ENCODE measurements around the gene ZNF774. TPM values are rescaled to one million over a fixed set of nuclear protein-coding genes. Genes with fewer than 3 reads are reported as not detected.
A peak's percentile ranks its signal among the peaks of the same experiment; 100 is the strongest.

The ZNF774 gene
- total RNA-seq, 1 donor from 2014 or later, result 4.8 TPM

DNA sequence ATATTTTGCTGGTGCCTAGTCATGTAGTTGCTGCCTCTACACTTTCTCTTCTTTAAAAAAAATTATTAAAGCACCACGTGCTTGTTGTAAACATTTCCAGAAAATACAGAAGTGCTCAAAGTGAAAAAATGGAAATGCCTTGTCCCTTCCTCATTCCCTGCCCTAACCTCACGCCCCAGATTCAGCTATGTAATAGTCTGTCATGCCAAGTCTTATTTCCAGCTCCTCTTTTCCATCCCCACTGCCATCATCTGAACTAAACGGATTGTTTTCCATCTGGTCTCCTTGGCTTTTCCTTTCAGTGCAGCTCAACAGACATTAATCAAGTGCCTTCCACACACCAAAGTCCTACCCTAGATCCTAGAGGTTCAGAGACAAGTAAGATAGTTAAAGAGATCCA, 15.5 kb downstream of the ZNF774 start:
- Mint-ChIP-seq H3K27ac (no peak overlapping the region), H3K9me3 (no peaks in the 10 kb centered on the region), H3K27me3 (no peaks in the 10 kb centered on the region), H3K36me3 (no peaks in the 10 kb centered on the region), H3K4me1 (ENCODE audit: unreplicated experiment) (peaks cover 11% of the 10 kb centered on the region), H3K4me3 (no peak overlapping the region)
- DNase-seq (ENCODE audit: extremely low spot score, unreplicated experiment), result no peak
- TF ChIP-seq, protein P1, sequence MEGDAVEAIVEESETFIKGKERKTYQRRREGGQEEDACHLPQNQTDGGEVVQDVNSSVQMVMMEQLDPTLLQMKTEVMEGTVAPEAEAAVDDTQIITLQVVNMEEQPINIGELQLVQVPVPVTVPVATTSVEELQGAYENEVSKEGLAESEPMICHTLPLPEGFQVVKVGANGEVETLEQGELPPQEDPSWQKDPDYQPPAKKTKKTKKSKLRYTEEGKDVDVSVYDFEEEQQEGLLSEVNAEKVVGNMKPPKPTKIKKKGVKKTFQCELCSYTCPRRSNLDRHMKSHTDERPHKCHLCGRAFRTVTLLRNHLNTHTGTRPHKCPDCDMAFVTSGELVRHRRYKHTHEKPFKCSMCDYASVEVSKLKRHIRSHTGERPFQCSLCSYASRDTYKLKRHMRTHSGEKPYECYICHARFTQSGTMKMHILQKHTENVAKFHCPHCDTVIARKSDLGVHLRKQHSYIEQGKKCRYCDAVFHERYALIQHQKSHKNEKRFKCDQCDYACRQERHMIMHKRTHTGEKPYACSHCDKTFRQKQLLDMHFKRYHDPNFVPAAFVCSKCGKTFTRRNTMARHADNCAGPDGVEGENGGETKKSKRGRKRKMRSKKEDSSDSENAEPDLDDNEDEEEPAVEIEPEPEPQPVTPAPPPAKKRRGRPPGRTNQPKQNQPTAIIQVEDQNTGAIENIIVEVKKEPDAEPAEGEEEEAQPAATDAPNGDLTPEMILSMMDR (conservative IDR thresholded peaks at IDR 0.05), result no peak

DNA sequence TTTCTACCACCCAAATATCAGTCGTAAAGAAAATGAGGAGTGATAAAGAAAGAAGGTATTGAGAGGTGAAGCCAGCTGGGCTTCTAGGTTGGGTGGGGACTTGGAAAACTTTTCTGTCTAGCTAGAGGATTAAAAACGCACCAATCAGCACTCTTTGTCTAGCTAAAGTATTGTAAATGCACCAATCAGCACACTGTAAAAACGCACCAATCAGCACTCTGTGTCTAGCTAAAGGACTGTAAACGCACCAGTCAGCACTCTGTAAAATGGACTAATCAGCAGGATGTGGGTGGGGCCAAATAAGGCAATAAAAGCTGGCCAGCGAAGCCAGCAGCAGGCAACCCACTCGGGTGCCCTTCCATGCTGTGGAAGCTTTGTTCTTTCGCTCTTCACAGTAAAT, 23.0 kb downstream of the ZNF774 start:
- Mint-ChIP-seq H3K27me3 (no peaks in the 10 kb centered on the region), H3K9me3 (peaks cover 5% of the 10 kb centered on the region), H3K4me1 (ENCODE audit: unreplicated experiment) (no peaks in the 10 kb centered on the region), H3K27ac (no peak overlapping the region), H3K4me3 (no peak overlapping the region), H3K36me3 (no peaks in the 10 kb centered on the region)
- TF ChIP-seq, protein P1 (conservative IDR thresholded peaks at IDR 0.05), result no peak
- no peak for DNase-seq (ENCODE audit: extremely low spot score, unreplicated experiment)

DNA sequence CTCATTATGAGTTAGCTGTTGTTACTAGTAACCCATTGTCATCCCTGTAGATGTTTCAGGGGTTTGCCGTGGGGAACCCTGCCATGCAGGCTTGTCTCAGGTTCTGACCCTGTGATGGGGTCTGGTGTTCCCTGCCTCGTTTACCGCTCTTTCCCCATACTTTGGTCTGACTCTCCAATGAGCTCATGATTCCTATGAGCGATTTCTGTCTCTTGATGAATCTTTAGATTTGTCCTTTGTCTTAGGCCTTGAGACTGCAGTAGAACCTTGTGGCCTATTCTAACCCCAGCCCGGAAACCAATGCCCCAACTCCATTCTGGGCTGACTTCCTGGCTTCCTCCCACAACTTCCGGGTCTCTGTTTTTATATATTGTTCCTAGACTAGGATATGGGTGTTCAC, 24.7 kb downstream of the ZNF774 start:
- Mint-ChIP-seq H3K4me3 (no peak overlapping the region), H3K9me3 (peaks cover 5% of the 10 kb centered on the region), H3K4me1 (ENCODE audit: unreplicated experiment) (no peaks in the 10 kb centered on the region), H3K27me3 (no peaks in the 10 kb centered on the region), H3K27ac (no peak overlapping the region), H3K36me3 (no peaks in the 10 kb centered on the region)
- TF ChIP-seq, protein P1 (conservative IDR thresholded peaks at IDR 0.05), result no peak
- no peak for DNase-seq (ENCODE audit: extremely low spot score, unreplicated experiment)

DNA sequence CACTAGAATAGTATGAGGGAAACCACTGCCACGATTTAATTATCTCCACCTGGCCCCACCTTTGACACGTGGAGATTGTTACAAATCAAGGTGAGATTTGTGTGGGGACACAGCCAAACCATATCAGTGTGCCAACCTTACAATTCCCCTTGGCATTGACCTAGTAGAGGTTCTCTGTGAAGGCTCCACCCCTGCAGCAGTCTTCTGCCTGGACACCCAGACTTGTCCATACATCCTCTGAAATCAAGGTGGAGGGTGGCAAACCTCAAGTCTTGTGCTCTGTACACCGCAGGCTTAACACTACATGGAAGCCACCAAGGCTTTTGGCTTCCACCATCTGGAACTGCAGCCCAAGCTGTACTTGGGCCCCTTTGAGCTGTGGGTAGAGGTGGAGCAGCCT, 27.2 kb downstream of the ZNF774 start:
- Mint-ChIP-seq H3K27ac (no peak overlapping the region), H3K27me3 (no peaks in the 10 kb centered on the region), H3K4me1 (ENCODE audit: unreplicated experiment) (no peaks in the 10 kb centered on the region), H3K4me3 (no peak overlapping the region), H3K36me3 (no peaks in the 10 kb centered on the region), H3K9me3 (peaks cover 5% of the 10 kb centered on the region)
- DNase-seq (ENCODE audit: extremely low spot score, unreplicated experiment), result no peak
- TF ChIP-seq, protein P1 (conservative IDR thresholded peaks at IDR 0.05), result no peak

DNA sequence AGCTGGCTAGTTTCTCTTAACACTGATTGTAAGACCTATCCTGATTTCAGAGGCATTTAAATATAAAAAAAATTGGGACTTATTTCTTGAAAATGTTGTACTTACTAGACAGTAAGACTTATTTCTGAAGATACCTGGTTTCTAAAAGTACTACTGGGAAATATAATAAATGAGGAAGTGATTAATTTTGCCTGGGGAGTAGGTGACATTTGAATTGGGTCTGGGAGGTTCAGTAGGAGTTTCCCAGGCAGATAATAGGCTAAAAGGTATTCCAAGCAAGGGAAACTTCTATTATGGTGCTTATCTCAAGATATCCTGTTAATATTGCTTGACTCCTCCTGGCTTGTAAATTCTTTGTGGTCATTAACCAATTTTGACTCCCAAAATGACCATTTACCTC, 29.4 kb downstream of the ZNF774 start:
- Mint-ChIP-seq H3K4me3 (no peak overlapping the region), H3K27ac (peak overlapping the region; percentile 48), H3K27me3 (no peaks in the 10 kb centered on the region), H3K36me3 (no peaks in the 10 kb centered on the region), H3K4me1 (ENCODE audit: unreplicated experiment) (peaks cover 2% of the 10 kb centered on the region), H3K9me3 (peaks cover 5% of the 10 kb centered on the region)
- no peak for DNase-seq (ENCODE audit: extremely low spot score, unreplicated experiment)
- TF ChIP-seq, protein P1 (conservative IDR thresholded peaks at IDR 0.05), result no peak

DNA sequence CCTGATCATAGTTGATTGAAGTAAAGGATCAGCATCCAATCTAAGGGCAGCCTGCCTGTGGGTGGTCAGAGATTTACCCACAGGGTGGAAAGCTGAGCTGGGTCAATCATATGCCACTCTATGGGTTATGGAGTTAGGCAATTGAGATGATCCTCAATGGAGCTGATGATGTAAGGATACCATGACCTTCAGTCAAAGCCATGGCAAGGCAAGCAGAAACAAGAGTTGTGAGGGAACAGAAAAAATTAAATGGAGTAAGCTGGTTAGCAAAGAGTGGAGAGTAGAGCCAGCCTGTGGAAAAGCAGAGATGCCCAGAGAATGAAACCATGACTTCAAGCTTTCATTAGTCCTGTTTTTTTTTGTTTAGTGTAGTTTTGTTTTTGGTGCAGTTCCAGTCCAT, 30.2 kb downstream of the ZNF774 start:
- H3K4me1 Mint-ChIP-seq (ENCODE audit: unreplicated experiment), result peaks cover 3% of the 10 kb centered on the region
- no peak overlapping the region for H3K4me3 Mint-ChIP-seq
- TF ChIP-seq, protein P1 (conservative IDR thresholded peaks at IDR 0.05), result no peak
- H3K27me3 Mint-ChIP-seq, result no peaks in the 10 kb centered on the region
- no peak overlapping the region for H3K27ac Mint-ChIP-seq
- no peak for DNase-seq (ENCODE audit: extremely low spot score, unreplicated experiment)
- peaks cover 5% of the 10 kb centered on the region for H3K9me3 Mint-ChIP-seq
- no peaks in the 10 kb centered on the region for H3K36me3 Mint-ChIP-seq

All from type B pancreatic cell (in vitro differentiated cells).